Measurements from ENCODE around the gene GIT1. TPM values are rescaled to one million over a fixed set of nuclear protein-coding genes. Genes with fewer than 3 reads are reported as not detected.

GIT1 gene
- total RNA-seq, 3 donors from 2014 or later (not counting 1 experiment from before 2014, with no cell fraction given), result 39.4 to 61.4 (median 54.6) TPM

- H3K27ac Mint-ChIP-seq, result no peak overlapping the region
- no peaks in the 10 kb centered on the region for H3K9me3 Mint-ChIP-seq
- no peaks in the 10 kb centered on the region for H3K9me3 ChIP-seq (ENCODE audit: control insufficient read depth, insufficient read depth, low read length)
- intact Hi-C loops (cut with micrococcal nuclease), result no loop called here
- 85% methylated on average over 22 of the region's 22 CpGs for WGBS (ENCODE audit: insufficient coverage)
- H3K4me1 ChIP-seq (ENCODE audit: control insufficient read depth, insufficient read depth, low read length), result peaks cover 13% of the 10 kb centered on the region
- DNase-seq (no peak), ATAC-seq (no peak)
- TF ChIP-seq, protein P1, sequence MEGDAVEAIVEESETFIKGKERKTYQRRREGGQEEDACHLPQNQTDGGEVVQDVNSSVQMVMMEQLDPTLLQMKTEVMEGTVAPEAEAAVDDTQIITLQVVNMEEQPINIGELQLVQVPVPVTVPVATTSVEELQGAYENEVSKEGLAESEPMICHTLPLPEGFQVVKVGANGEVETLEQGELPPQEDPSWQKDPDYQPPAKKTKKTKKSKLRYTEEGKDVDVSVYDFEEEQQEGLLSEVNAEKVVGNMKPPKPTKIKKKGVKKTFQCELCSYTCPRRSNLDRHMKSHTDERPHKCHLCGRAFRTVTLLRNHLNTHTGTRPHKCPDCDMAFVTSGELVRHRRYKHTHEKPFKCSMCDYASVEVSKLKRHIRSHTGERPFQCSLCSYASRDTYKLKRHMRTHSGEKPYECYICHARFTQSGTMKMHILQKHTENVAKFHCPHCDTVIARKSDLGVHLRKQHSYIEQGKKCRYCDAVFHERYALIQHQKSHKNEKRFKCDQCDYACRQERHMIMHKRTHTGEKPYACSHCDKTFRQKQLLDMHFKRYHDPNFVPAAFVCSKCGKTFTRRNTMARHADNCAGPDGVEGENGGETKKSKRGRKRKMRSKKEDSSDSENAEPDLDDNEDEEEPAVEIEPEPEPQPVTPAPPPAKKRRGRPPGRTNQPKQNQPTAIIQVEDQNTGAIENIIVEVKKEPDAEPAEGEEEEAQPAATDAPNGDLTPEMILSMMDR (IDR thresholded peaks at IDR 0.05), result no peak
- H3K4me1 Mint-ChIP-seq, result peaks cover 9 to 12% of the 10 kb centered on the region in 2 donors
- H3K27me3 Mint-ChIP-seq (ENCODE audit: low read depth in 2 of 2), result no peaks in the 10 kb centered on the region
- H3K36me3 Mint-ChIP-seq, result no peaks in the 10 kb centered on the region
- H3K36me3 ChIP-seq (ENCODE audit: control insufficient read depth, insufficient read depth, low read length), result peaks cover 69% of the 10 kb centered on the region
- no peak overlapping the region for H3K27ac ChIP-seq (ENCODE audit: low read length)
- no peak overlapping the region for H3K4me3 ChIP-seq (ENCODE audit: low read length)
- H3K27me3 ChIP-seq (ENCODE audit: control insufficient read depth, insufficient read depth, low read length), result no peaks in the 10 kb centered on the region
- H3K4me3 Mint-ChIP-seq, result no peak overlapping the region
Measured at GRCh38 chr17:29577385-29578211, 11.8 kb downstream of the GIT1 start.

DNA sequence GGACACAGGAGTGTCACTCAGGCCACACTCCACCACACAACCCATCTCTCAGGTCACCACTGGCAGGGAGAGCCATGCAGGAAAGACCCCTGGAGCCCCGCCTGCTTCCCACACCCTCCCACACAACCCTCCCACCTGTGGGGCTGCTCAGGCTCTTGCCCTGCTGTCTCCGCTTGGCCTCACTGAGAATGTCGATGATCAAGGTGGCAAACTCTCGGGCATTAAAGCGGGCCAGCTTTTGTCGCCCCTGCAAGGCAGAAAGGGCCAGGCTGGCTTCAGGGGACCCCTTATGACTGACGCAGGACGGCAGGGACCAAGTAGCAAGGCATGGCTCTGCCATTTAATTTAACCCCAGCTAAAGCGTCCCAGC lies 12.5 kb downstream of the GIT1 start:
- H3K27me3 ChIP-seq (ENCODE audit: control insufficient read depth, insufficient read depth, low read length), result no peaks in the 10 kb centered on the region
- Mint-ChIP-seq H3K36me3 (no peaks in the 10 kb centered on the region), H3K27ac (no peak overlapping the region), H3K9me3 (no peaks in the 10 kb centered on the region), H3K27me3 (ENCODE audit: low read depth in 2 of 2) (no peaks in the 10 kb centered on the region), H3K4me1 (peaks cover 9% of the 10 kb centered on the region in 2 donors), H3K4me3 (no peak overlapping the region)
- DNase-seq (no peak), ATAC-seq (no peak)
- peaks cover 18% of the 10 kb centered on the region for H3K4me1 ChIP-seq (ENCODE audit: control insufficient read depth, insufficient read depth, low read length)
- intact Hi-C loops (cut with micrococcal nuclease), result no loop called here
- WGBS (ENCODE audit: insufficient coverage), result 97% methylated on average over 9 of the region's 9 CpGs
- peaks cover 63% of the 10 kb centered on the region for H3K36me3 ChIP-seq (ENCODE audit: control insufficient read depth, insufficient read depth, low read length)
- no peaks in the 10 kb centered on the region for H3K9me3 ChIP-seq (ENCODE audit: control insufficient read depth, insufficient read depth, low read length)
- H3K4me3 ChIP-seq (ENCODE audit: low read length), result no peak overlapping the region
- TF ChIP-seq, protein P1 (IDR thresholded peaks at IDR 0.05), result no peak
- H3K27ac ChIP-seq (ENCODE audit: low read length), result no peak overlapping the region

DNA sequence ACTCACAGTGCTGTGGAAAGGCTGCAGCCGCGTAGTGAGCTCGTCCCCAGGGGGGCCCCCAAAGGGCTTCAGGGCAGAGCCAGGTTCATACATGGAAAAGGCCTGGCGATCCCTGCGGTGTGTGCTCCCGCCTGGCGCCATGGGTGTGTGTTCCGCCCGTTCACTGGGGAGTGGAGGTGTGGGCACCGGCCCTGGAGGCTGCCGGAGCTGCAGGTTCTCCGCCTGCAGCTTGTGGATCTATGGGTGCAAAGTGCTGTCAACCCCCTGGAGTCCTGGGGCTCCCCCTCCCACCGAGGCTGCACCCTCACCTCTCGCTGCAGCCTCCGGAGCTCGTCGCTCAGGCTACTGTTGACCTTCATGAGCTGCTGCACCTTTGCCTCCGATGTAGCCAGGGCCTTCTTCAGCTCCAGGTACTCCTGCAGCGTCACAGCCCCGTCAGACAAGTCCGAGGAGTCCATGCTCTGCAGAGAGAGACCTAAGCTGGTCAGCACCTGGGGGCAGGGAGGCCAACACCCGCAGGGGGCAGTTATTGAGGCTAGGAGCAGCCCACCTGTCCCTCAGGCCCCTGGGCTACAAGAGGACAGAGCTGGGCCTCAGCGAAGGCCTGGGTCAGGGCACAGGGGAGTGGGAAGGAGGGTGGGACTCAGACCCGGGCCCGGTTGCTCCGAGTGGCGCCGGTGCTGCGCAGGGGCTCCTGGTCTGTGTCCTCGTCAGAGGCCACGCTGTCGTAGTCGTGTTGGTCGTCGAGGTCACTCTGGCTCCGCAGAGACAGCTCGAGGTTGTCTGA lies 13.0 kb downstream of the GIT1 start:
- H3K36me3 ChIP-seq (ENCODE audit: control insufficient read depth, insufficient read depth, low read length), result peaks cover 57% of the 10 kb centered on the region
- H3K27ac ChIP-seq (ENCODE audit: low read length), result no peak overlapping the region
- H3K4me1 ChIP-seq (ENCODE audit: control insufficient read depth, insufficient read depth, low read length), result peaks cover 18% of the 10 kb centered on the region
- H3K9me3 ChIP-seq (ENCODE audit: control insufficient read depth, insufficient read depth, low read length), result no peaks in the 10 kb centered on the region
- Mint-ChIP-seq H3K9me3 (no peaks in the 10 kb centered on the region), H3K4me1 (peaks cover 9% of the 10 kb centered on the region in 2 donors), H3K27ac (no peak overlapping the region), H3K27me3 (ENCODE audit: low read depth in 2 of 2) (no peaks in the 10 kb centered on the region), H3K36me3 (no peaks in the 10 kb centered on the region), H3K4me3 (no peak overlapping the region)
- TF ChIP-seq, protein P1 (IDR thresholded peaks at IDR 0.05), result no peak
- DNase-seq (no peak), ATAC-seq (no peak)
- no peak overlapping the region for H3K4me3 ChIP-seq (ENCODE audit: low read length)
- H3K27me3 ChIP-seq (ENCODE audit: control insufficient read depth, insufficient read depth, low read length), result no peaks in the 10 kb centered on the region
- 95% methylated on average over 37 of the region's 37 CpGs for WGBS (ENCODE audit: insufficient coverage)
- intact Hi-C loops (cut with micrococcal nuclease), result no loop called here
